ENCODE data around the gene LRRC74B. TPM values are rescaled to one million over a fixed set of nuclear protein-coding genes. Genes with fewer than 3 reads are reported as not detected.

LRRC74B gene
- polyA plus RNA-seq, 1 experiment, result not detected

- ChIA-PET POLR2A (interaction anchor here (0.6 to 1.3 kb wide), 3 partner anchors 16 to 107 kb away, joined by 3 to 4 read pairs (median 3); partner anchors contain the start of gene LZTR1), CTCF (interaction anchor here (1.5 kb wide), 1 partner anchor 113 kb away, joined by 4 read pairs; no protein-coding TSS in a partner anchor)
- no peak overlapping the region for H3K4me3 ChIP-seq (ENCODE audit: low read depth, low read length)
- H3K27me3 ChIP-seq (ENCODE audit: control insufficient read depth, insufficient read depth, low read length), result no peaks in the 10 kb centered on the region
- H3K9me3 ChIP-seq (ENCODE audit: control insufficient read depth, insufficient read depth, low read length), result no peaks in the 10 kb centered on the region; the same call in 1 of the 2 replicates
- peak overlapping the region; percentile 47 for H3K27ac ChIP-seq (ENCODE audit: low read depth, low read length)
- DNase-seq (ENCODE audit: low read depth, low spot score), result no peak
- TF ChIP-seq CTCF (IDR thresholded peaks at IDR 0.05; ENCODE audit: low read depth, low read length), result no peak
Observed at GRCh38 chr22:20998411-20999336, 47.1 kb upstream of the LRRC74B start.

GRCh38 chr22:20999350-21000206 is 46.2 kb upstream of the LRRC74B start:
- no peaks in the 10 kb centered on the region; the same call in 1 of the 2 replicates for H3K9me3 ChIP-seq (ENCODE audit: control insufficient read depth, insufficient read depth, low read length)
- CTCF ChIA-PET, result interaction anchor here (1.5 kb wide), 1 partner anchor 114 kb away, joined by 4 read pairs; no protein-coding TSS in a partner anchor
- POLR2A ChIA-PET, result interaction anchor here (0.6 to 1.3 kb wide), 4 partner anchors 17 to 114 kb away, joined by 3 to 4 read pairs (median 4); partner anchors contain the start of gene LZTR1
- no peak overlapping the region for H3K27ac ChIP-seq (ENCODE audit: low read depth, low read length)
- no peak overlapping the region for H3K4me3 ChIP-seq (ENCODE audit: low read depth, low read length)
- TF ChIP-seq CTCF (IDR thresholded peaks at IDR 0.05; ENCODE audit: low read depth, low read length), result no peak
- no peaks in the 10 kb centered on the region for H3K27me3 ChIP-seq (ENCODE audit: control insufficient read depth, insufficient read depth, low read length)
- no peak for DNase-seq (ENCODE audit: low read depth, low spot score)

GRCh38 chr22:21000207-21000986 is 45.3 kb upstream of the LRRC74B start:
- POLR2A ChIA-PET, result interaction anchor here (0.7 to 1.3 kb wide), 3 partner anchors 18 to 115 kb away, joined by 3 to 4 read pairs (median 3); partner anchors contain the start of gene LZTR1
- CTCF ChIA-PET, result interaction anchor here (0.9 kb wide), 1 partner anchor 115 kb away, joined by 4 read pairs; no protein-coding TSS in a partner anchor
- peak overlapping the region; percentile 99 for H3K27ac ChIP-seq (ENCODE audit: low read depth, low read length)
- H3K9me3 ChIP-seq (ENCODE audit: control insufficient read depth, insufficient read depth, low read length), result no peaks in the 10 kb centered on the region; the same call in 1 of the 2 replicates
- no peak for TF ChIP-seq CTCF (IDR thresholded peaks at IDR 0.05; ENCODE audit: low read depth, low read length)
- DNase-seq (ENCODE audit: low read depth, low spot score), result no peak
- peak overlapping the region; percentile 85 for H3K4me3 ChIP-seq (ENCODE audit: low read depth, low read length)
- no peaks in the 10 kb centered on the region for H3K27me3 ChIP-seq (ENCODE audit: control insufficient read depth, insufficient read depth, low read length)

- DNase-seq (ENCODE audit: low read depth, low spot score), result no peak
- H3K4me3 ChIP-seq (ENCODE audit: low read depth, low read length), result peak overlapping the region; percentile 85
- TF ChIP-seq CTCF (IDR thresholded peaks at IDR 0.05; ENCODE audit: low read depth, low read length), result no peak
- no peaks in the 10 kb centered on the region for H3K27me3 ChIP-seq (ENCODE audit: control insufficient read depth, insufficient read depth, low read length)
- H3K27ac ChIP-seq (ENCODE audit: low read depth, low read length), result peak overlapping the region; percentile 99
- CTCF ChIA-PET, result interaction anchor here (0.9 kb wide), 1 partner anchor 115 kb away, joined by 4 read pairs; no protein-coding TSS in a partner anchor
- POLR2A ChIA-PET, result interaction anchor here (0.7 to 1.3 kb wide), 3 partner anchors 19 to 116 kb away, joined by 3 to 4 read pairs (median 3); partner anchors contain the start of gene LZTR1
- H3K9me3 ChIP-seq (ENCODE audit: control insufficient read depth, insufficient read depth, low read length), result no peaks in the 10 kb centered on the region; the same call in 1 of the 2 replicates
Observed at GRCh38 chr22:21000987-21001600, 44.7 kb upstream of the LRRC74B start.

Measured in AG04450 (cell line).